SK-N-SH treated with all-trans-retinoic acid at 6 μM for 48 hours (cell line): ENCODE results near the gene FOXN1.

Experiments used
- ATAC-seq: fragments of 200-7000 bp; cut with Tn5 transposase; 3 replicates; pipeline ENCODE4 v1.9.1; 2020; ENCODE audit warnings: mild to moderate bottlenecking, moderate library complexity
- ARNTL ChIP-seq: fragments of 450-650 bp; formaldehyde crosslinking; IDR thresholded peaks from 2 replicates; pipeline ENCODE4 v1.5.0; 2020; ENCODE audit warnings: low read depth, mild to moderate bottlenecking, moderate library complexity, borderline replicate concordance
- BACH2 ChIP-seq: fragments of 250-450 bp; sonication (Bioruptor Pico); IDR thresholded peaks from 2 replicates; pipeline ENCODE4 v1.9.0; 2021; ENCODE audit warnings: mild to moderate bottlenecking, borderline replicate concordance
- CSDC2 ChIP-seq: fragments of 250-450 bp; sonication (Bioruptor Pico); IDR thresholded peaks from 2 replicates; pipeline ENCODE4 v1.5.0; 2020; ENCODE audit warnings: mild to moderate bottlenecking, moderate library complexity
- ESRRG ChIP-seq: fragments of 250-450 bp; sonication (Bioruptor Pico); IDR thresholded peaks from 2 replicates; pipeline ENCODE4 v1.6.1; 2021; ENCODE audit warnings: mild to moderate bottlenecking
- ISL1 ChIP-seq: fragments of 250-450 bp; sonication (Bioruptor Pico); IDR thresholded peaks from 2 replicates; pipeline ENCODE4 v2.1.2; 2022; ENCODE audit warnings: mild to moderate bottlenecking, moderate library complexity
- OSR1 ChIP-seq: fragments of 250-450 bp; sonication (Bioruptor Pico); IDR thresholded peaks from 2 replicates; pipeline ENCODE4 v1.8.0; 2022; ENCODE audit warnings: moderate library complexity, mild to moderate bottlenecking, inconsistent platforms
- RARB ChIP-seq: fragments of 250-450 bp; sonication (Bioruptor Pico); IDR thresholded peaks from 2 replicates; pipeline ENCODE4 v1.8.0; 2021; ENCODE audit warnings: mild to moderate bottlenecking, moderate library complexity
- SNAI2 ChIP-seq: fragments of 250-450 bp; sonication (Bioruptor Pico); IDR thresholded peaks from 2 replicates; pipeline ENCODE4 v1.5.0; 2020; ENCODE audit warnings: mild to moderate bottlenecking, moderate library complexity
- TCF4 ChIP-seq: fragments of 250-450 bp; sonication (Bioruptor Pico); IDR thresholded peaks from 2 replicates; pipeline ENCODE4 v1.8.0; 2021; ENCODE audit warnings: mild to moderate bottlenecking, moderate library complexity, borderline replicate concordance
- TOX ChIP-seq: fragments of 250-450 bp; sonication (Bioruptor Pico); IDR thresholded peaks from 2 replicates; pipeline ENCODE4 v1.8.0; 2021; ENCODE audit warnings: mild to moderate bottlenecking, moderate library complexity, borderline replicate concordance
- TSHZ2 ChIP-seq: fragments of 250-450 bp; sonication (Bioruptor Pico); IDR thresholded peaks from 2 replicates; pipeline ENCODE4 v1.5.0; 2020; ENCODE audit warnings: mild to moderate bottlenecking, moderate library complexity
- ZC3H10 ChIP-seq: fragments of 250-450 bp; sonication (Bioruptor Pico); IDR thresholded peaks from 2 replicates; pipeline ENCODE4 v1.5.1; 2021; ENCODE audit warnings: mild to moderate bottlenecking, moderate library complexity
- ZFP3 ChIP-seq: fragments of 250-450 bp; sonication (Bioruptor Pico); IDR thresholded peaks from 2 replicates; pipeline ENCODE4 v1.5.0; 2020; ENCODE audit warnings: mild to moderate bottlenecking, moderate library complexity
- ZFP30 ChIP-seq: fragments of 450-650 bp; formaldehyde crosslinking; IDR thresholded peaks from 2 replicates; pipeline ENCODE4 v1.5.0; 2022; ENCODE audit warnings: mild to moderate bottlenecking, moderate library complexity
- ZNF70 ChIP-seq: fragments of 450-650 bp; formaldehyde crosslinking; IDR thresholded peaks from 2 replicates; pipeline ENCODE4 v1.5.0; 2020; ENCODE audit warnings: mild to moderate bottlenecking, moderate library complexity
- ZNF8 ChIP-seq: fragments of 450-650 bp; formaldehyde crosslinking; IDR thresholded peaks from 2 replicates; pipeline ENCODE4 v1.5.0; 2020; ENCODE audit warnings: mild to moderate bottlenecking, moderate library complexity
- TF ChIP-seq, protein P1 (sequence below): fragments of 250-450 bp; sonication (Bioruptor Pico); IDR thresholded peaks from 2 replicates; pipeline ENCODE4 v1.5.1; 2020; ENCODE audit warnings: low read depth, mild to moderate bottlenecking, moderate library complexity
- TF ChIP-seq, protein P2 (sequence below): fragments of 250-450 bp; sonication (Bioruptor Pico); IDR thresholded peaks from 2 replicates; pipeline ENCODE4 v1.5.1; 2021; ENCODE audit warnings: mild to moderate bottlenecking, moderate library complexity
- TF ChIP-seq, protein P3 (sequence below): fragments of 250-450 bp; sonication (Bioruptor Pico); IDR thresholded peaks from 2 replicates; pipeline ENCODE4 v1.8.0; 2021; ENCODE audit warnings: low read depth, mild to moderate bottlenecking, moderate library complexity, borderline replicate concordance

The FOXN1 gene

DNA sequence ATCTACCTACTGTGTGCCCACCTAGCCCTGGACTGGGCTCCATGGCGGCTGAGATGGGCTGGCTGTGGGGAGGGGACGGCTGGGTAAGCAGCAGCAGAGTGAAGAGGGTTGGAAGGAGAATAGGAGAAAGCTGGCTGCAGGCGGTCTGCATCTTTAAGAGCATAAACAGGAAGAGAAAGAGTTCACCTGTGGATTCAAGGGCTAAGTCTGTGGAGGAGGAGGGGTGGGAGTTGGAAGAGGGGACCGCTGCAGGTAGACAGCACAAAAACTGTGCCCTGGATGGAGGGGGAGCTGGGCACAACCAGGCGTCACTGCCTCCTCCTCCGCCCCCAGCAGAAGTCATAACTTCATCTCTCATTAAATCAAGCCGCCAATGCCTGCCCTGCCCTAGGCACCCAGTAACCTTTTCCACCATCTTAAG lies 32.0 kb upstream of the FOXN1 start:
- TF ChIP-seq ESRRG (CRISPR knock-in tag): no peak
- no peak for TF ChIP-seq ZFP3 (CRISPR knock-in tag)
- no peak for TF ChIP-seq CSDC2 (CRISPR knock-in tag)
- TF ChIP-seq TCF4 (CRISPR knock-in tag): no peak
- no peak for TF ChIP-seq ZNF8 (CRISPR knock-in tag)
- no peak for TF ChIP-seq BACH2 (CRISPR knock-in tag)
- no peak for TF ChIP-seq TSHZ2 (CRISPR knock-in tag)
- TF ChIP-seq RARB (CRISPR knock-in tag): no peak
- TF ChIP-seq, protein P1, sequence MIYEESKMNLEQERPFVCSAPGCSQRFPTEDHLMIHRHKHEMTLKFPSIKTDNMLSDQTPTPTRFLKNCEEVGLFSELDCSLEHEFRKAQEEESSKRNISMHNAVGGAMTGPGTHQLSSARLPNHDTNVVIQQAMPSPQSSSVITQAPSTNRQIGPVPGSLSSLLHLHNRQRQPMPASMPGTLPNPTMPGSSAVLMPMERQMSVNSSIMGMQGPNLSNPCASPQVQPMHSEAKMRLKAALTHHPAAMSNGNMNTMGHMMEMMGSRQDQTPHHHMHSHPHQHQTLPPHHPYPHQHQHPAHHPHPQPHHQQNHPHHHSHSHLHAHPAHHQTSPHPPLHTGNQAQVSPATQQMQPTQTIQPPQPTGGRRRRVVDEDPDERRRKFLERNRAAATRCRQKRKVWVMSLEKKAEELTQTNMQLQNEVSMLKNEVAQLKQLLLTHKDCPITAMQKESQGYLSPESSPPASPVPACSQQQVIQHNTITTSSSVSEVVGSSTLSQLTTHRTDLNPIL (CRISPR knock-in tag): no peak
- no peak for TF ChIP-seq ISL1 (CRISPR knock-in tag)
- no peak for TF ChIP-seq OSR1 (CRISPR knock-in tag)
- no peak for TF ChIP-seq ZNF70 (CRISPR knock-in tag)
- TF ChIP-seq TOX: no peak
- ATAC-seq: no peak

GRCh38 chr17:28475151-28475900 lies 30.8 kb upstream of the FOXN1 start:
- no peak for TF ChIP-seq ZC3H10 (CRISPR knock-in tag)
- no peak for TF ChIP-seq TCF4 (CRISPR knock-in tag)
- TF ChIP-seq, protein P2, sequence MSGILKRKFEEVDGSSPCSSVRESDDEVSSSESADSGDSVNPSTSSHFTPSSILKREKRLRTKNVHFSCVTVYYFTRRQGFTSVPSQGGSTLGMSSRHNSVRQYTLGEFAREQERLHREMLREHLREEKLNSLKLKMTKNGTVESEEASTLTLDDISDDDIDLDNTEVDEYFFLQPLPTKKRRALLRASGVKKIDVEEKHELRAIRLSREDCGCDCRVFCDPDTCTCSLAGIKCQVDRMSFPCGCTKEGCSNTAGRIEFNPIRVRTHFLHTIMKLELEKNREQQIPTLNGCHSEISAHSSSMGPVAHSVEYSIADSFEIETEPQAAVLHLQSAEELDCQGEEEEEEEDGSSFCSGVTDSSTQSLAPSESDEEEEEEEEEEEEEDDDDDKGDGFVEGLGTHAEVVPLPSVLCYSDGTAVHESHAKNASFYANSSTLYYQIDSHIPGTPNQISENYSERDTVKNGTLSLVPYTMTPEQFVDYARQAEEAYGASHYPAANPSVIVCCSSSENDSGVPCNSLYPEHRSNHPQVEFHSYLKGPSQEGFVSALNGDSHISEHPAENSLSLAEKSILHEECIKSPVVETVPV (CRISPR knock-in tag): no peak
- no peak for TF ChIP-seq SNAI2 (CRISPR knock-in tag)
- TF ChIP-seq ARNTL: no peak
- no peak for TF ChIP-seq ZFP3 (CRISPR knock-in tag)
- no peak for TF ChIP-seq TSHZ2 (CRISPR knock-in tag)
- ATAC-seq: no peak

GRCh38 chr17:28476076-28476865 lies 29.9 kb upstream of the FOXN1 start:
- ATAC-seq: no peak
- TF ChIP-seq ZFP30 (CRISPR knock-in tag) (no peak), CSDC2 (CRISPR knock-in tag) (no peak), ZNF70 (CRISPR knock-in tag) (no peak), ZNF8 (CRISPR knock-in tag) (no peak), TSHZ2 (CRISPR knock-in tag) (no peak), BACH2 (CRISPR knock-in tag) (no peak)
- TF ChIP-seq, protein P3, sequence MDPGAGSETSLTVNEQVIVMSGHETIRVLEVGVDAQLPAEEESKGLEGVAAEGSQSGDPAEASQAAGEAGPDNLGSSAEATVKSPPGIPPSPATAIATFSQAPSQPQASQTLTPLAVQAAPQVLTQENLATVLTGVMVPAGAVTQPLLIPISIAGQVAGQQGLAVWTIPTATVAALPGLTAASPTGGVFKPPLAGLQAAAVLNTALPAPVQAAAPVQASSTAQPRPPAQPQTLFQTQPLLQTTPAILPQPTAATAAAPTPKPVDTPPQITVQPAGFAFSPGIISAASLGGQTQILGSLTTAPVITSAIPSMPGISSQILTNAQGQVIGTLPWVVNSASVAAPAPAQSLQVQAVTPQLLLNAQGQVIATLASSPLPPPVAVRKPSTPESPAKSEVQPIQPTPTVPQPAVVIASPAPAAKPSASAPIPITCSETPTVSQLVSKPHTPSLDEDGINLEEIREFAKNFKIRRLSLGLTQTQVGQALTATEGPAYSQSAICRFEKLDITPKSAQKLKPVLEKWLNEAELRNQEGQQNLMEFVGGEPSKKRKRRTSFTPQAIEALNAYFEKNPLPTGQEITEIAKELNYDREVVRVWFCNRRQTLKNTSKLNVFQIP (CRISPR knock-in tag): no peak
- TF ChIP-seq, protein P2 (CRISPR knock-in tag): no peak
- TF ChIP-seq, protein P1 (CRISPR knock-in tag): no peak
